Measurements from ENCODE around the gene SLIT3.

DNA sequence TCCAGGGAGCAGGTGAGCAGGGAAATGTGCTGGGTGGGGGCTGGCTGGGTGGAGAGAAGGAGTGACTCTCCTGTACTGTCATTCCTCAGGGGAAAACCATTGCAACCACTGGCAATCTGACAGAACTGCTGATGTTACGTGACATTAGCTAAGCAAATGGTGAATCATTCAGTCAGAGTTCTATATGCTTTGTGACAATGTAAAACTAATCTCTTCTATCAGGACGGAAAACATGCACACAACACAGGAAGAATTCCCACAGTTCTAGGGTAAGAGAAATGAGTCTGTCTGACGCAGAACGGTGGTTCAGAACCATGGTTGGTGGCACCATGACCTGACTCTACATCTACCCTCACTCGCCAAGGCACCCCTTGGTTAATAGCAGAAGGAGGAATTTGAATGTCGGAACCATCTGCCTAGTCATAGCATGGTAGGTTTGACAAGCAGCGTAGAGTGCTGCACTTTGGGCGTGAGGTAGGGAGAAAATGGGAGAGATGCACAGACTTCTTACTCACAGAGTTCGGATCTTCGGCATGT is 478.1 kb downstream of the SLIT3 start:
- TF ChIP-seq TAF1 (IDR thresholded peaks at IDR 0.05; ENCODE audit: borderline replicate concordance, low read depth, low read length) (no peak), ELF1 (IDR thresholded peaks at IDR 0.05) (no peak)
- TF ChIP-seq, protein P1, sequence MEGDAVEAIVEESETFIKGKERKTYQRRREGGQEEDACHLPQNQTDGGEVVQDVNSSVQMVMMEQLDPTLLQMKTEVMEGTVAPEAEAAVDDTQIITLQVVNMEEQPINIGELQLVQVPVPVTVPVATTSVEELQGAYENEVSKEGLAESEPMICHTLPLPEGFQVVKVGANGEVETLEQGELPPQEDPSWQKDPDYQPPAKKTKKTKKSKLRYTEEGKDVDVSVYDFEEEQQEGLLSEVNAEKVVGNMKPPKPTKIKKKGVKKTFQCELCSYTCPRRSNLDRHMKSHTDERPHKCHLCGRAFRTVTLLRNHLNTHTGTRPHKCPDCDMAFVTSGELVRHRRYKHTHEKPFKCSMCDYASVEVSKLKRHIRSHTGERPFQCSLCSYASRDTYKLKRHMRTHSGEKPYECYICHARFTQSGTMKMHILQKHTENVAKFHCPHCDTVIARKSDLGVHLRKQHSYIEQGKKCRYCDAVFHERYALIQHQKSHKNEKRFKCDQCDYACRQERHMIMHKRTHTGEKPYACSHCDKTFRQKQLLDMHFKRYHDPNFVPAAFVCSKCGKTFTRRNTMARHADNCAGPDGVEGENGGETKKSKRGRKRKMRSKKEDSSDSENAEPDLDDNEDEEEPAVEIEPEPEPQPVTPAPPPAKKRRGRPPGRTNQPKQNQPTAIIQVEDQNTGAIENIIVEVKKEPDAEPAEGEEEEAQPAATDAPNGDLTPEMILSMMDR (IDR thresholded peaks at IDR 0.05): no peak
- TF ChIP-seq, protein P2, sequence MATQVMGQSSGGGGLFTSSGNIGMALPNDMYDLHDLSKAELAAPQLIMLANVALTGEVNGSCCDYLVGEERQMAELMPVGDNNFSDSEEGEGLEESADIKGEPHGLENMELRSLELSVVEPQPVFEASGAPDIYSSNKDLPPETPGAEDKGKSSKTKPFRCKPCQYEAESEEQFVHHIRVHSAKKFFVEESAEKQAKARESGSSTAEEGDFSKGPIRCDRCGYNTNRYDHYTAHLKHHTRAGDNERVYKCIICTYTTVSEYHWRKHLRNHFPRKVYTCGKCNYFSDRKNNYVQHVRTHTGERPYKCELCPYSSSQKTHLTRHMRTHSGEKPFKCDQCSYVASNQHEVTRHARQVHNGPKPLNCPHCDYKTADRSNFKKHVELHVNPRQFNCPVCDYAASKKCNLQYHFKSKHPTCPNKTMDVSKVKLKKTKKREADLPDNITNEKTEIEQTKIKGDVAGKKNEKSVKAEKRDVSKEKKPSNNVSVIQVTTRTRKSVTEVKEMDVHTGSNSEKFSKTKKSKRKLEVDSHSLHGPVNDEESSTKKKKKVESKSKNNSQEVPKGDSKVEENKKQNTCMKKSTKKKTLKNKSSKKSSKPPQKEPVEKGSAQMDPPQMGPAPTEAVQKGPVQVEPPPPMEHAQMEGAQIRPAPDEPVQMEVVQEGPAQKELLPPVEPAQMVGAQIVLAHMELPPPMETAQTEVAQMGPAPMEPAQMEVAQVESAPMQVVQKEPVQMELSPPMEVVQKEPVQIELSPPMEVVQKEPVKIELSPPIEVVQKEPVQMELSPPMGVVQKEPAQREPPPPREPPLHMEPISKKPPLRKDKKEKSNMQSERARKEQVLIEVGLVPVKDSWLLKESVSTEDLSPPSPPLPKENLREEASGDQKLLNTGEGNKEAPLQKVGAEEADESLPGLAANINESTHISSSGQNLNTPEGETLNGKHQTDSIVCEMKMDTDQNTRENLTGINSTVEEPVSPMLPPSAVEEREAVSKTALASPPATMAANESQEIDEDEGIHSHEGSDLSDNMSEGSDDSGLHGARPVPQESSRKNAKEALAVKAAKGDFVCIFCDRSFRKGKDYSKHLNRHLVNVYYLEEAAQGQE (IDR thresholded peaks at IDR 0.05; ENCODE audit: low read depth, low read length): no peak

All from SK-N-SH (cell line).